Measurements from ENCODE around the gene TGFB2.

GRCh38 chr1:218357211-218357892 lies 12.2 kb downstream of the TGFB2 start:
- TF ChIP-seq EZH2 (IDR thresholded peaks at IDR 0.05; ENCODE audit: borderline replicate concordance, low read length) = no peak
- TF ChIP-seq, protein P1, sequence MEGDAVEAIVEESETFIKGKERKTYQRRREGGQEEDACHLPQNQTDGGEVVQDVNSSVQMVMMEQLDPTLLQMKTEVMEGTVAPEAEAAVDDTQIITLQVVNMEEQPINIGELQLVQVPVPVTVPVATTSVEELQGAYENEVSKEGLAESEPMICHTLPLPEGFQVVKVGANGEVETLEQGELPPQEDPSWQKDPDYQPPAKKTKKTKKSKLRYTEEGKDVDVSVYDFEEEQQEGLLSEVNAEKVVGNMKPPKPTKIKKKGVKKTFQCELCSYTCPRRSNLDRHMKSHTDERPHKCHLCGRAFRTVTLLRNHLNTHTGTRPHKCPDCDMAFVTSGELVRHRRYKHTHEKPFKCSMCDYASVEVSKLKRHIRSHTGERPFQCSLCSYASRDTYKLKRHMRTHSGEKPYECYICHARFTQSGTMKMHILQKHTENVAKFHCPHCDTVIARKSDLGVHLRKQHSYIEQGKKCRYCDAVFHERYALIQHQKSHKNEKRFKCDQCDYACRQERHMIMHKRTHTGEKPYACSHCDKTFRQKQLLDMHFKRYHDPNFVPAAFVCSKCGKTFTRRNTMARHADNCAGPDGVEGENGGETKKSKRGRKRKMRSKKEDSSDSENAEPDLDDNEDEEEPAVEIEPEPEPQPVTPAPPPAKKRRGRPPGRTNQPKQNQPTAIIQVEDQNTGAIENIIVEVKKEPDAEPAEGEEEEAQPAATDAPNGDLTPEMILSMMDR (conservative IDR thresholded peaks at IDR 0.05 in 1 of 2, IDR thresholded peaks at IDR 0.05 in 1 of 2; ENCODE audit: extremely low read depth in 1 of 2, insufficient read depth in 1 of 2, low read depth in 1 of 2, low read length in 2 of 2) = no peak

All from mammary epithelial cell (primary cell).